HepG2 (cell line): ENCODE results near the gene NSF. TPM values are rescaled to one million over a fixed set of nuclear protein-coding genes. Genes with fewer than 3 reads are reported as not detected.

Source experiments
- ATM ChIP-seq: fragments of 450-650 bp; IDR thresholded peaks from 2 replicates; pipeline ENCODE4 v1.7.1; 2017; ENCODE audit warnings: mild to moderate bottlenecking, borderline replicate concordance
- CC2D1A ChIP-seq: sonication (generic); formaldehyde crosslinking; IDR thresholded peaks from 2 replicates; pipeline ENCODE4 v1.8.1; 2023; ENCODE audit warnings: mild to moderate bottlenecking, missing genetic modification reagents
- DNMT3B ChIP-seq: conservative IDR thresholded peaks from 2 replicates; pipeline ENCODE4 v1.6.1; 2016; ENCODE audit warnings: missing biosample characterization, control low read depth
- EHMT2 ChIP-seq: fragments of 200-600 bp; sonication (generic); IDR thresholded peaks from 2 replicates; pipeline ENCODE4 v1.7.0; 2017; ENCODE audit warnings: antibody characterized with exemption, low read depth, low read length, borderline replicate concordance
- FOXK2 ChIP-seq: fragments of 450-650 bp; IDR thresholded peaks from 2 replicates; pipeline ENCODE4 v1.6.1; 2016
- FOXP1 ChIP-seq, 2 experiments: fragments of 450-650 bp in 1 of 2; IDR thresholded peaks; 2 replicates each; pipeline ENCODE4 v1.6.1; 2017 to 2018; ENCODE audit warnings: antibody characterized with exemption in 1 of 2
- MYC ChIP-seq: sonication (generic); formaldehyde crosslinking; IDR thresholded peaks from 2 replicates; pipeline ENCODE4 v1.9.0; 2021; ENCODE audit warnings: missing genetic modification reagents, borderline replicate concordance
- SOX13 ChIP-seq, 3 experiments: fragments of 450-650 bp in 1 of 3; sonication (generic) in 1 of 3; formaldehyde crosslinking in 1 of 3; IDR thresholded peaks in 2 of 3; conservative IDR thresholded peaks in 1 of 3; 2 replicates each; pipeline versions ENCODE4 v1.5.0 to v1.6.1; 2016 to 2020; ENCODE audit warnings: antibody characterized with exemption in 1 of 3, mild to moderate bottlenecking in 1 of 3, missing compliant biosample characterization in 1 of 3, missing genetic modification reagents in 1 of 3, moderate library complexity in 1 of 3
- TOE1 ChIP-seq: sonication (generic); formaldehyde crosslinking; IDR thresholded peaks from 2 replicates; pipeline ENCODE4 v1.4.0; 2020; ENCODE audit warnings: mild to moderate bottlenecking, missing genetic modification reagents
- ZNF232 ChIP-seq: sonication (generic); formaldehyde crosslinking; IDR thresholded peaks from 2 replicates; pipeline ENCODE4 v1.4.0; 2020; ENCODE audit warnings: missing genetic modification reagents, borderline replicate concordance
- ZNF496 ChIP-seq: sonication (generic); formaldehyde crosslinking; IDR thresholded peaks from 2 replicates; pipeline ENCODE4 v1.8.1; 2023; ENCODE audit warnings: mild to moderate bottlenecking, moderate library complexity, missing genetic modification reagents; ENCODE audit not compliant: insufficient replicate concordance
- ZNF749 ChIP-seq: sonication (generic); formaldehyde crosslinking; IDR thresholded peaks from 2 replicates; pipeline ENCODE4 v1.8.0; 2022; ENCODE audit warnings: mild to moderate bottlenecking, missing genetic modification reagents, moderate library complexity, borderline replicate concordance
- polyA plus RNA-seq, 8 experiments: library from polyadenylated mRNA; depleted of rRNA in 3 of 8; stranded (reverse) in 7 of 8; unstranded in 1 of 8; fragments of >200 nt; fragmentation: Illumina TruSeq in 4 of 8; extraction: Trizol in 4 of 8; gene quantifications; 2 replicates each; pipeline versions ENCODE4 v1.2.1 to v1.2.3, GENCODE V29; 2011 to 2016; ENCODE audit warnings: low read depth in 4 of 8, missing spikeins in 1 of 8, mixed read lengths in 1 of 8; ENCODE audit not compliant: insufficient read depth in 1 of 8
- total RNA-seq, 5 experiments: library from RNA; depleted of rRNA; stranded (reverse); fragments of >200 nt; fragmentation: Illumina TruSeq; extraction: Trizol; gene quantifications; 2 replicates each; pipeline ENCODE4 v1.2.3, GENCODE V29; 2016; ENCODE audit warnings: low read depth in 1 of 5
- TF ChIP-seq, protein P1 (sequence below): sonication (generic); formaldehyde crosslinking; IDR thresholded peaks from 2 replicates; pipeline ENCODE4 v1.4.0; 2020; ENCODE audit warnings: low read depth, mild to moderate bottlenecking, missing genetic modification reagents
- TF ChIP-seq, protein P2 (sequence below): IDR thresholded peaks from 2 replicates; pipeline ENCODE4 v1.6.1; 2018; ENCODE audit warnings: missing genetic modification reagents
- TF ChIP-seq, protein P3 (sequence below), 2 experiments: fragments of 450-650 bp in 1 of 2; sonication (generic) in 1 of 2; formaldehyde crosslinking in 1 of 2; IDR thresholded peaks; 2 replicates each; pipeline versions ENCODE4 v1.6.1 to v1.8.0; 2016 to 2022; ENCODE audit warnings: antibody characterized with exemption in 1 of 2, mild to moderate bottlenecking in 1 of 2, missing genetic modification reagents in 1 of 2

NSF gene
- total and polyA plus RNA-seq, 2 of the 13 experiments (the other 11 are each of a cell fraction or from before 2014, with no cell fraction given): 21.9 to 37.8 TPM

DNA sequence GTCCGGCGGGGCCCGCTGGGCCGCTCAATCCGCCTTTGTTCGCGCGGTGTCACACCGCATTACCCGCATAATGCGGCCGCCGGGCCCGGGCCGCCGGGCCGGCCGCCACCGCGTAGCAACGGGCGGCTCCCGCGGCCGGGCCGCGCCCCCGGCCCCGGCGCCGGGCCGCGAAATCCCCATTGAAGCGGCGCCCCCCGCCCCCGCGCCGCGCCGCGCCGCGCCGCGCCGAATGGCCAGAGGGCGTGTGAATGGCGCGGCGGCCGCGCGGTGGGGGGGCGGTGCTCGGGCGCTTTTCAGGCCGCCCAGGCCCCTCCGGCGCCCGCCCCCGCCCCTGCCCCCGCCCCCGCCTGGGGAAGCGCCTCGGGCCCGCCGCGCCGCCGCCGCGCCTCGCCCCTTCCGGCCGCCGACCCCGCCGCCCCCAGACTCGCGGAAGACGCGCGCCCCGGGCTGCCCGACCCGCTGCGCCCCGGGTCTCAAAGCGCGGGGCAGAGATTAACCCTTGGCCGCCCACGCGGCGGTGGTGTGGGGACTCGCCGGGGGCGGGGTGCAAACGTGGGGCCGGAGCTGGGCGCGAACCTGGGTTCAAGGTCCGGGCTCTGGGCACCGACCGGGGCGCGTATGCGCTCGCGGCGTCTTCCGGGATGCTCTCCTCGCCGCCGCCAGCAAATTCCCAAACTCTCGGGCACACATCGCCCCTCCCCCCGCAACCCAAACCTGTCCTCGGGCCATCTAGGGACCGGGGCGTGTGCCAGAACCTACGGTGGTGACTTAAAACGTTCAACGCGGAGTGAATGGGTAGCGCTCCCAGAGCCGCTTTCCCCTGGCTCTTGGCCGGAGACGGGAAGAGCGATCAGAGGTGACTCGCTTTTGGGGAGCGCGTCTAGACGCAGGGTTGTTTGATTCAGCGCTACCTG is 181.3 kb downstream of the NSF start (continued):
- TF ChIP-seq, protein P1, sequence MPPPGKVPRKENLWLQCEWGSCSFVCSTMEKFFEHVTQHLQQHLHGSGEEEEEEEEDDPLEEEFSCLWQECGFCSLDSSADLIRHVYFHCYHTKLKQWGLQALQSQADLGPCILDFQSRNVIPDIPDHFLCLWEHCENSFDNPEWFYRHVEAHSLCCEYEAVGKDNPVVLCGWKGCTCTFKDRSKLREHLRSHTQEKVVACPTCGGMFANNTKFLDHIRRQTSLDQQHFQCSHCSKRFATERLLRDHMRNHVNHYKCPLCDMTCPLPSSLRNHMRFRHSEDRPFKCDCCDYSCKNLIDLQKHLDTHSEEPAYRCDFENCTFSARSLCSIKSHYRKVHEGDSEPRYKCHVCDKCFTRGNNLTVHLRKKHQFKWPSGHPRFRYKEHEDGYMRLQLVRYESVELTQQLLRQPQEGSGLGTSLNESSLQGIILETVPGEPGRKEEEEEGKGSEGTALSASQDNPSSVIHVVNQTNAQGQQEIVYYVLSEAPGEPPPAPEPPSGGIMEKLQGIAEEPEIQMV (CRISPR knock-in tag): 0 out of 2 replicates have a peak, but pooled peaks have one; percentile 25
- TF ChIP-seq ZNF496 (CRISPR knock-in tag) (no peak), MYC (CRISPR knock-in tag) (peak; percentile 97), FOXK2 (no peak), EHMT2 (no peak), SOX13 (IDR thresholded peaks at IDR 0.05) (no peak), SOX13 (CRISPR knock-in tag; conservative IDR thresholded peaks at IDR 0.05 in 1 of 2, IDR thresholded peaks at IDR 0.05 in 1 of 2) (peak in 1 of 2 experiments; percentile 54; a peak in 2 of 4 replicates), CC2D1A (CRISPR knock-in tag) (0 out of 2 replicates have a peak, but pooled peaks have one; percentile 90), ATM (no peak), ZNF749 (CRISPR knock-in tag) (no peak; the same call in 1 of the 2 replicates), FOXP1 (IDR thresholded peaks at IDR 0.05) (no peak), FOXP1 (CRISPR knock-in tag; IDR thresholded peaks at IDR 0.05) (no peak), DNMT3B (0 out of 2 replicates have a peak, but pooled peaks have one; percentile 70), ZNF232 (CRISPR knock-in tag) (peak; percentile 78; the same call in 1 of the 2 replicates), TOE1 (CRISPR knock-in tag) (0 out of 2 replicates have a peak, but pooled peaks have one; percentile 21)
- TF ChIP-seq, protein P2, sequence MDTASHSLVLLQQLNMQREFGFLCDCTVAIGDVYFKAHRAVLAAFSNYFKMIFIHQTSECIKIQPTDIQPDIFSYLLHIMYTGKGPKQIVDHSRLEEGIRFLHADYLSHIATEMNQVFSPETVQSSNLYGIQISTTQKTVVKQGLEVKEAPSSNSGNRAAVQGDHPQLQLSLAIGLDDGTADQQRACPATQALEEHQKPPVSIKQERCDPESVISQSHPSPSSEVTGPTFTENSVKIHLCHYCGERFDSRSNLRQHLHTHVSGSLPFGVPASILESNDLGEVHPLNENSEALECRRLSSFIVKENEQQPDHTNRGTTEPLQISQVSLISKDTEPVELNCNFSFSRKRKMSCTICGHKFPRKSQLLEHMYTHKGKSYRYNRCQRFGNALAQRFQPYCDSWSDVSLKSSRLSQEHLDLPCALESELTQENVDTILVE (CRISPR knock-in tag): peak; percentile 87
- TF ChIP-seq, protein P3, sequence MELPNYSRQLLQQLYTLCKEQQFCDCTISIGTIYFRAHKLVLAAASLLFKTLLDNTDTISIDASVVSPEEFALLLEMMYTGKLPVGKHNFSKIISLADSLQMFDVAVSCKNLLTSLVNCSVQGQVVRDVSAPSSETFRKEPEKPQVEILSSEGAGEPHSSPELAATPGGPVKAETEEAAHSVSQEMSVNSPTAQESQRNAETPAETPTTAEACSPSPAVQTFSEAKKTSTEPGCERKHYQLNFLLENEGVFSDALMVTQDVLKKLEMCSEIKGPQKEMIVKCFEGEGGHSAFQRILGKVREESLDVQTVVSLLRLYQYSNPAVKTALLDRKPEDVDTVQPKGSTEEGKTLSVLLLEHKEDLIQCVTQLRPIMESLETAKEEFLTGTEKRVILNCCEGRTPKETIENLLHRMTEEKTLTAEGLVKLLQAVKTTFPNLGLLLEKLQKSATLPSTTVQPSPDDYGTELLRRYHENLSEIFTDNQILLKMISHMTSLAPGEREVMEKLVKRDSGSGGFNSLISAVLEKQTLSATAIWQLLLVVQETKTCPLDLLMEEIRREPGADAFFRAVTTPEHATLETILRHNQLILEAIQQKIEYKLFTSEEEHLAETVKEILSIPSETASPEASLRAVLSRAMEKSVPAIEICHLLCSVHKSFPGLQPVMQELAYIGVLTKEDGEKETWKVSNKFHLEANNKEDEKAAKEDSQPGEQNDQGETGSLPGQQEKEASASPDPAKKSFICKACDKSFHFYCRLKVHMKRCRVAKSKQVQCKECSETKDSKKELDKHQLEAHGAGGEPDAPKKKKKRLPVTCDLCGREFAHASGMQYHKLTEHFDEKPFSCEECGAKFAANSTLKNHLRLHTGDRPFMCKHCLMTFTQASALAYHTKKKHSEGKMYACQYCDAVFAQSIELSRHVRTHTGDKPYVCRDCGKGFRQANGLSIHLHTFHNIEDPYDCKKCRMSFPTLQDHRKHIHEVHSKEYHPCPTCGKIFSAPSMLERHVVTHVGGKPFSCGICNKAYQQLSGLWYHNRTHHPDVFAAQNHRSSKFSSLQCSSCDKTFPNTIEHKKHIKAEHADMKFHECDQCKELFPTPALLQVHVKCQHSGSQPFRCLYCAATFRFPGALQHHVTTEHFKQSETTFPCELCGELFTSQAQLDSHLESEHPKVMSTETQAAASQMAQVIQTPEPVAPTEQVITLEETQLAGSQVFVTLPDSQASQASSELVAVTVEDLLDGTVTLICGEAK (IDR thresholded peaks at IDR 0.05): no peak
- TF ChIP-seq, protein P3 (CRISPR knock-in tag; IDR thresholded peaks at IDR 0.05): peak; percentile 84
